ENCODE measurements around the gene PPM1J.
"Not testable (repeated sequence)": the region's sequence is repeated elsewhere in the genome, so short reads cannot be mapped to it uniquely, and the experiment has no call there.

The PPM1J gene

GRCh38 chr1:112721294-112721693, 6.2 kb upstream of the PPM1J start:
- not testable (repeated sequence) for DNase-seq (ENCODE audit: low spot score)

DNA sequence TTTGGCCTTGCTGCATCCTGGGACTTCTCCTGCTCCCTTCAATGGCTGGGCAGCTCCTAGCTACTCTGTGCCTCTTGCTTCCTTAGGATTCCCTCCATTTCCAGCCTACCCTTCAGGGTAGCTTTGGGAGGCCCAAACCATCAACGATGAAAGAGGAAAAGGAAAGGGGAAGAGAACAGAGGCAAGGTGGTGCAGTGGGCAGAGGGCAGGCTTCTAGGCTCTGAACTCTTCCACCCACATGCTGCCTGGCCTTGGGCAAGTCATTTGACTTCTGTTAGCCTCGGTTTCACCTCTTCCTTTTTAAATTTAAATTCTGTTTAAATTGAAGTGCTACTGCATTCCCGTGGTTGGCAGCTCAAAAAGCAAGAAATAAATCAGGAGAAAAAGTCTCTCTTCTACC, 5.7 kb upstream of the PPM1J start:
- no peak for DNase-seq (ENCODE audit: low spot score)

DNA sequence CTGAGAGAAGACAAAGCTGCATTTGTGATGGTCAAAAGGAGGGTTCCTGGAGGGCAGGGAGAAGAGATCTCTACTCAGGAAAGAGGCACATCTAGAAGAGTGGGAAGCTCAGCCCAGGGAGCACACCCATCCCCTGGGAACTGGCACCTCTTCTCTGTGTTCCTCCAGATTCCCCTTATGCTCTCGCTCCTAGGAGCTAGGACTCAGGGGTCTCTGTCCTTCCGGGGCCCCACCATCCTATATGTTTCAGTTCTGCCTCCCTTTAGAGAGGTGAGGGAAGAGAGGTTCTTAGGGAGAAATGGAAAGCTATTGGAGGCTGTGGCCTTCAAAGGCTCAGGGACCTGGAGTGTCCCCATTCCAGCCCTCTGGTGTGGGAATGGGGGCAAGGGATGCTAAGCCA, 4.6 kb upstream of the PPM1J start:
- no peak for DNase-seq (ENCODE audit: low spot score)

DNA sequence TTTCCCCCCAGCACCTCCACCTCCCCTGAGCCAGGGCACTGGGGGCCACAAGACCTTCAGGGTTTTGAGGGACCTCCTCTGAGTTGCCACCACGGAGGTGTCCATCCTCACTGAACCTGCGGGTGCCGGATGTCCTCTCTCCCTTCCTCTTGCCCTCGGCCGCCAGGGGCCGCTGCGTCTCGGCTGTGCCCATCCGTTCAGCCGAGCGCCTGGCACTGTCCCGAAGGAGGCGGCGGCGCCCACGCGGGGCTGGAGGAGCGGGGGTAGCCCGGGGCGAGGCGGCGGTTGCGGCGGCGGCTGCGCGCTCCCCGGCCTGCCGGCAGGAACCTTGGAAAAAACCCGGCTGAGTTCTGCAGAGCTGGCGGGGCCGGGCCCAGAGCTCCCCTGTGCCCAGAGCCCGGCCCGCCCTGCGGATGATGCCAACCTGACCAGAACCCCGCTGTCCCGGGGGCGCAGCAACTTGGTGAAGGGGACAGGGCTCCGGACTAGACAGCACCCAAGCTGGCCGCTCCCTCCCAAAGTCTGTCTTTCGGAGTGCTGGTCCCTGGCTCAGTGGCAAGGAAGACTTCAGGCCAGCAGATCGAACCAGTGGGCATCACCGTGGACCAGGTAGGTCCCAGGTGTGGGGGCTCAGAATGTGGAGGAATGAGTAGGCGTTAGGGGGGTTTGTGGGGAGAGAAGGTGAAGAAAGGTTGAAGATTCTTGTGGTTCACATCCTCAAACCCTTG, 3.7 kb upstream of the PPM1J start:
- no peak for DNase-seq (ENCODE audit: low spot score)

GRCh38 chr1:112717263-112717873, 2.2 kb upstream of the PPM1J start:
- DNase-seq (ENCODE audit: low spot score), result no peak

GRCh38 chr1:112716133-112716720, 1.1 kb upstream of the PPM1J start:
- peak; percentile 63 for DNase-seq (ENCODE audit: low spot score)

- no peak for DNase-seq (ENCODE audit: low spot score)
Observed at GRCh38 chr1:112714313-112715263, 544 bp downstream of the PPM1J start.

DNA sequence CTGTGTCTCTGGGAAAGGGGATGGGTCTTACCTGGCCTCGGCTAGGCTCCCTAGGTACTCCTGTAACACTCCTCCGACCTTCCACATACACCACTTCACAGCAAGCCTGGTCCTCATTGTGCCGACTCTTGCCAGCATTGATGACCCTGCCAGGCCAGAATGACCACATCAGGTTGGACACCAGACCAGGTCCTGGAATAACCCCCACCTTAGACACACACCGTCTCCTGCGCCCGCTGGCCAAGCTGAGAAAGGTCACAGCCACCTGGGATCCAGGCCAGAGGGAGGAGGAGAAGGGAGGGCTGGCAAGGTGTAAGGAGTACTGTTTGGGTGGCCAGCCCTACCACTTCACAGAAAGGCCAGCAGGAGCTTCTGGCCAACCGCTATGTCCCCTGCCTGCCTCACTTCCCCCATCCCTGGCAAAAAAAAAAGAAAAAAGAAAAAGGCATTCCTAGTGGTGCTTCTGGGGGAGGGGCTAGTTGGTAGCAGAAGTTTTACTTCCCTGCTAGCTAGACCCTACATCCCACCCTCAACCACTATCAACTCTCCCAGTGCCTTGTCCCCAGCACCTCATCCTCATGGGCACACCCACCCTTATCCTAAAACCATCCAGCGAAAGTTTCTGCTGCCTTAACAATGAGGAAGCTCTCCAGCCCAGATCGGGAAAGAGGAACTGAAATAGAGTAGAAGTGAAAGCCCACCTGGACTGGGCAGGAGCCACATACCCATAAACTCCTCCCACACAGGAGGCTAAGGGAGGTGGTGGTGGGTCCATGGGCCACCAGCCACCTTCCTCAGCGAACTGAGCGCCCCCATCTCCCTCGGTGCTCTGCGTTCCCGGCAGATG, 1.4 kb downstream of the PPM1J start:
- no peak for DNase-seq (ENCODE audit: low spot score)

GRCh38 chr1:112712701-112713128, 2.4 kb downstream of the PPM1J start:
- DNase-seq (ENCODE audit: low spot score), result no peak

DNA sequence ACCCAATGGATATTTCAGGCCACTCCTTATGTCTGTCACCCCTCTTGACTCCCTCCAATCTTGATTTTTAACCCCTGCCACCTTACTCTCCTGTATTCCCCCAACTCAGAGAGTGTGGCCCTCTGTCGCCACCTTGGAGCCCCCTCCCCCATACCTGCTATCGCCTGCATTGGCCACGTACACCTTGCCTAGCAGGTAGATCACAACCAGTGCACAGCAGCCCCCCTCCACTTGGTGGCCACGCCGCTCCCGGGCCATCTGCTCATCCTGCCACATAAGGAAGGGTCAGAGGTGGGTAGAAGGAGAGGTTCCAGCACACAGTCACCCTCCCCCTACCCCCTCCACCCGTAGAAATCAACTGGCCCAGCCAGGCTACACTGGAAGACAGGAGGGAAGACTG, 2.9 kb downstream of the PPM1J start:
- DNase-seq (ENCODE audit: low spot score), result no peak

DNA sequence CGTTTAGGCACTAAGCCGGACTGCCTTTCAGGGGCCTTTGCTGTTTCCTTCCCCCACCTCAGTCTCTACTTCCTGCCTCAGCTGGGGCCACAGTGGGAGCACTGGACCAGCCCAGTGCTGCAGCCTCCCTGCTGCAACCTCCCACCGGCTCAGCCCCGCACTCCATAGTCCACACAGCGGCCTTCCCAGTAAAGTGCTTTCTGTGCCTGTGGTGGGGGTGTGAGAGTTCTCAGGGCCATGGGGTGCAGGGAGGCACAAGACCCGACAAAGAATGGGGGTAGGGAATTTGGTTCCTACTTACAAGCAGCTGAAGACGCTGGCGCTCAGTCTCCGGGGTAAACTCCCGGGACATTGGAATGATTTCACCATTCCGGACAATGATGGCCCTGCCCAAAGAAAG, 3.5 kb downstream of the PPM1J start:
- no peak for DNase-seq (ENCODE audit: low spot score)

DNA sequence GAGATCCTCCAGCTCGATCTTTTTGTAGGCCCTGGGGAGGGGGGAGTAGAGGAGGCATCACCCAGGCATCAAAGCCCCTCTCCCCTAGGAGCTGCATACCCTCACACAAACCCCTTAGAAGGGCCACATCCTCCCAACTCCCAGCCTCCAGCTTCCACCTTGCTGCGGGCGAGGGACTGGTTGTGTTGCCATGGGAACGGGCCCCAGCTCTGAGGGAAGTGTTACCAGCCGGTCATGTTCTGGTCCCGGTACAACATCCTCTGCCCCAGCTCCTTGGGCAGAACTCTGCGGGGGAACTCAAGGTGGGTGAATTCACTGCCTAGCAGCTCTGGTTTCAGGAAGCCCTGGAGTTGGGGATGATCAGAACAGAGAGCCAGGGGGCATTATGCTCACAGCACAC, 4.1 kb downstream of the PPM1J start:
- no peak for DNase-seq (ENCODE audit: low spot score)

DNA sequence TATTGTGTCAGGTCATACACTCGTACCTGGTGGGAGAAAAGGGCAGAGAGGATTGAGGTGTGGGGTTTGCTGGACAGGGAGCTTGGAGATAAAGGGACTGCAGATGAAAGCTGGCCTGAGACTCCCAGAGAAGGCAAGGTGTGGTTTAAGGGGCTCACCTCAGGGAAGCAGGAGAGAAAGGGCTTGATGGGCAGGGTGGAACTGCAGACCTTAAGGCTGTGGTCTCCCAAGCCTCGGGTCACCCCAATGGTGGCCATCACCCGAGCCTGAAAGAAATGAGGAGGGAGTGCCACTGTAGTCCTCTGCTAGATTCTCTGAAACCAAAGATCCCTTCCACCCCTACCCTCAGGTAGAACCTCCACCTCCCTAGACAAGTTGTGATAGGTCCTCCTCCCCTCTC, 4.5 kb downstream of the PPM1J start:
- DNase-seq (ENCODE audit: low spot score), result no peak

- DNase-seq (ENCODE audit: low spot score), result no peak
Observed at GRCh38 chr1:112710159-112710558, 5.0 kb downstream of the PPM1J start.

GRCh38 chr1:112708489-112708888, 6.6 kb downstream of the PPM1J start:
- no peak for DNase-seq (ENCODE audit: low spot score)

GRCh38 chr1:112708002-112708448, 7.1 kb downstream of the PPM1J start:
- no peak for DNase-seq (ENCODE audit: low spot score)

DNA sequence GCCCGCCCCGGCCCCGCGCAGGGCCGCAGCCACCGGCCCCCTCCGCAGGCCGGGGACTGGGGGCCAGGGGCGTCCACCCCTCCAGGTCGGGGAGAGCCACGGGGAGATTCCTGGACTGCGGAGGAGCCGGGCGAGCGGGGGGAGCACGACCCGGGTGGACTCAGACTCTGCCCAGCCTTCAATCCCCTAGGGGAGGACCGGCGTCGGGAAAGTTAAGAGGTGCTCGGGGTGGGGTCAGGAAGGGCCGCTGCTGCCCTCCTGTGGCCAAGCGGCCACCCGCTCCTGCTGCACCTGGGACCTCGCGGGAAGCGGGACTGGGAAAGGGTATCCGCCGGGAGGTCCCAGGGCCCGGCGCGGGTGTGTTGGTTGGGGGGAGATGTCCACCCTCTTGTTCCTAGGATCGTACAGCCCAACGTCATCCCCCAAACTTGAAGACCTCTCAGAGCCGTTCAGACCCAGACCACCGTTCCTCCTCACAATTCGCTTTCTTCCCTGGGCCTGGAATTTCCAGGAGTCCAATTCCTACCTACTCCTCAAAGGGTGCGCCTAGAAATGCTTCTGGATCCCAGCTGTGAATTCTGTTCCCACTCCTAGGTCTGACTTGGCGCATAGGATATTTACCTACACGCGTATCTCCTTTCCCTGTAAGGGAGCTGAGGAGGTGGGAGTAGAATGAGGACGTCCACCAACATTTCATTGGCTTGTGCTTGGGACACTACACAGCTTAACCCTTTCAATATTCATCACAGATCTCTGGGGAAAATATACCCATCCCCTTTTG, 7.7 kb downstream of the PPM1J start:
- DNase-seq (ENCODE audit: low spot score), result peak; percentile 70

DNA sequence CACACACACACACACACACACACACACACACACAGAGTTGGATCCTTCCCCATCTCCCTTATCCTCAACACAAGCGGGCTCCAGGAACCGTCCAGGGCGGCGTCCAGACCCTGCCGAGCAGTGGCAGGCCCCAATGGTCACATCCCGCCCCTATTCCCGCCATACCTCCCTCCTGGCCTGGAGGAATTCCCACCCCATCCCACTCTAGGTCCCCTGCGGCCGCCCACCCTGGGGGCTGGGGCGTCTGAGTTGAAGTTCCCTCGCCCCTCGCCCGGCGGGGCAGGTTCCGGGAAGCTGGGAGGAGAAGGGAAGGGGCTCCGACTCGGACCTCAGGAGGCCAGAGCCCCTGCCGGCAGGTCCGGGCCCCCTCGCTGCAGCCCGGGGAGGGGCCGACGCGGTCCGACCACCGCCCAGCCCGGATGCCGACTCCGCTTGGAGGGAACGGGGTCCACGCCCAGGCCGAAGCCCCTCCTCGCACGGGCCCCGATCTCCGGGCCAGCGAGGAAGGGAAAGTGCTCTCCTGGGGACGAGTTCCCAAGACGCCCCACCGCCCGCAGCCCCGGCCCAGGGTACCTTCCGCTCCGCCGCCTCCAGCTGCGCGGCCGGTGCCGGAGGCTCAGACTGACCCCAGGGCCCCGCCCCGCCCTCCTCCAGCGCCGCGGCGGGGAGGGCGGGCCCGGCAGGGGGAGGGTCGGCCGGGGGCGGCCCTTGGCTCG, 8.5 kb downstream of the PPM1J start, which contains the start of gene RHOC:
RHOC (minus strand) TSS at position 623 of the 716 bp plus-strand sequence. CDS start 3,328 bp downstream, outside the sequence.
- no peak for DNase-seq (ENCODE audit: low spot score)

- DNase-seq (ENCODE audit: low spot score), result peak; percentile 81
Observed at GRCh38 chr1:112704934-112705627, 10.1 kb downstream of the PPM1J start.

Data from COLO829 (cell line).